Fibroblast of lung (primary cell): ENCODE data around the gene NOL4L. TPM values are rescaled to one million over a fixed set of nuclear protein-coding genes. Genes with fewer than 3 reads are reported as not detected.
A peak's percentile ranks its signal among the peaks of the same experiment; 100 is the strongest.
"Not testable (repeated sequence)": the region's sequence is repeated elsewhere in the genome, so short reads cannot be mapped to it uniquely, and the experiment has no call there.

ENCODE experiments used
- DNase-seq, 2 donors: peaks; one replicate each; pipeline versions ENCODE4 v3.0.0 to v3.0.0-alpha.2; 2010; ENCODE audit warnings: low read depth in 2 of 2
- H2AFZ ChIP-seq: 2 replicates; pipeline ENCODE4 v1.5.1; 2012; ENCODE audit warnings: low read length, control low read depth, inconsistent platforms
- H3K27ac ChIP-seq: 2 replicates; pipeline ENCODE4 v1.5.1; 2011; ENCODE audit warnings: low read length, control low read depth; ENCODE audit not compliant: insufficient read depth
- H3K27me3 ChIP-seq: 2 replicates; pipeline ENCODE4 v1.5.1; 2011; ENCODE audit warnings: mild to moderate bottlenecking, low read length; ENCODE audit not compliant: control insufficient read depth, insufficient read depth
- H3K36me3 ChIP-seq: 2 replicates; pipeline ENCODE4 v1.5.1; 2011; ENCODE audit warnings: low read length; ENCODE audit not compliant: control insufficient read depth, insufficient read depth
- H3K4me1 ChIP-seq: 2 replicates; pipeline ENCODE4 v1.5.1; 2011; ENCODE audit warnings: low read length; ENCODE audit not compliant: control insufficient read depth, insufficient read depth; ENCODE audit errors: extremely low read depth
- H3K4me2 ChIP-seq: 2 replicates; pipeline ENCODE4 v1.5.1; 2011; ENCODE audit warnings: low read length, control low read depth; ENCODE audit not compliant: insufficient read depth; ENCODE audit errors: extremely low read depth
- H3K4me3 ChIP-seq, 4 experiments: fragments of 200-600 bp in 1 of 4; sonication (generic) in 1 of 4; replicated peaks in 1 of 4; 2 replicates each; pipeline ENCODE4 v1.5.1; 2011 to 2016; ENCODE audit warnings: low read length in 4 of 4, low read depth in 3 of 4, mild to moderate bottlenecking in 3 of 4, control low read depth in 2 of 4, inconsistent platforms in 1 of 4, mixed read lengths in 1 of 4; ENCODE audit not compliant: insufficient read depth in 1 of 4; ENCODE audit errors: control extremely low read depth in 1 of 4
- H3K79me2 ChIP-seq: 2 replicates; pipeline ENCODE4 v1.5.1; 2012; ENCODE audit warnings: mild to moderate bottlenecking, low read length, inconsistent platforms; ENCODE audit not compliant: control insufficient read depth, insufficient read depth
- H3K9ac ChIP-seq: 2 replicates; pipeline ENCODE4 v1.5.1; 2011; ENCODE audit warnings: mild to moderate bottlenecking, low read length, control low read depth; ENCODE audit not compliant: insufficient read depth
- H3K9me3 ChIP-seq: 2 replicates; pipeline ENCODE4 v1.5.1; 2012; ENCODE audit warnings: low read depth, low read length; ENCODE audit not compliant: control insufficient read depth, insufficient read depth
- H4K20me1 ChIP-seq: 2 replicates; pipeline ENCODE4 v1.5.1; 2011; ENCODE audit warnings: low read length; ENCODE audit not compliant: control insufficient read depth, insufficient read depth; ENCODE audit errors: extremely low read depth
- EZH2 ChIP-seq: IDR thresholded peaks from 2 replicates; pipeline ENCODE4 v1.5.1; 2012; ENCODE audit warnings: low read length, control low read depth, mild to moderate bottlenecking; ENCODE audit errors: missing control alignments
- polyA plus RNA-seq, 2 donors: library from polyadenylated mRNA; depleted of rRNA in 1 of 2; stranded (reverse) in 1 of 2; unstranded in 1 of 2; fragments of >200 nt; gene quantifications; 2 replicates each; pipeline ENCODE4 v1.2.1, GENCODE V29; 2011 to 2012; ENCODE audit warnings: missing spikeins in 1 of 2
- total RNA-seq: library from RNA; depleted of rRNA; stranded (reverse); fragments of >200 nt; gene quantifications from 2 replicates; pipeline ENCODE4 v1.2.1, GENCODE V29; 2014
- TF ChIP-seq, protein P1 (sequence below), 2 donors: IDR thresholded peaks in 1 of 2; conservative IDR thresholded peaks in 1 of 2; 1 replicate in 1 of 2; 2 replicates in 1 of 2; pipeline ENCODE4 v1.5.1; 2011 to 2012; ENCODE audit warnings: low read length in 2 of 2, control low read depth in 1 of 2, inconsistent platforms in 1 of 2, low read depth in 1 of 2, mild to moderate bottlenecking in 1 of 2

The NOL4L gene
- total and polyA plus RNA-seq, 2 donors (not counting 1 experiment from before 2014, with no cell fraction given): 3.2 to 4.0 TPM

GRCh38 chr20:32467506-32468312 is 117.4 kb downstream of the NOL4L start:
- no peak overlapping the region for H3K27ac ChIP-seq
- peaks cover 3% of the 10 kb centered on the region for H3K36me3 ChIP-seq
- H3K27me3 ChIP-seq: no peaks in the 10 kb centered on the region
- no peak overlapping the region for H3K9ac ChIP-seq
- H3K4me1 ChIP-seq: peaks cover 11% of the 10 kb centered on the region
- H3K9me3 ChIP-seq: no peaks in the 10 kb centered on the region
- no peaks in the 10 kb centered on the region for H3K79me2 ChIP-seq
- no peak overlapping the region for H2AFZ ChIP-seq
- no peak for DNase-seq
- no peak overlapping the region for H3K4me3 ChIP-seq
- no peak overlapping the region for H3K4me2 ChIP-seq
- H4K20me1 ChIP-seq: no peaks in the 10 kb centered on the region
- TF ChIP-seq EZH2: no peak
- TF ChIP-seq, protein P1, sequence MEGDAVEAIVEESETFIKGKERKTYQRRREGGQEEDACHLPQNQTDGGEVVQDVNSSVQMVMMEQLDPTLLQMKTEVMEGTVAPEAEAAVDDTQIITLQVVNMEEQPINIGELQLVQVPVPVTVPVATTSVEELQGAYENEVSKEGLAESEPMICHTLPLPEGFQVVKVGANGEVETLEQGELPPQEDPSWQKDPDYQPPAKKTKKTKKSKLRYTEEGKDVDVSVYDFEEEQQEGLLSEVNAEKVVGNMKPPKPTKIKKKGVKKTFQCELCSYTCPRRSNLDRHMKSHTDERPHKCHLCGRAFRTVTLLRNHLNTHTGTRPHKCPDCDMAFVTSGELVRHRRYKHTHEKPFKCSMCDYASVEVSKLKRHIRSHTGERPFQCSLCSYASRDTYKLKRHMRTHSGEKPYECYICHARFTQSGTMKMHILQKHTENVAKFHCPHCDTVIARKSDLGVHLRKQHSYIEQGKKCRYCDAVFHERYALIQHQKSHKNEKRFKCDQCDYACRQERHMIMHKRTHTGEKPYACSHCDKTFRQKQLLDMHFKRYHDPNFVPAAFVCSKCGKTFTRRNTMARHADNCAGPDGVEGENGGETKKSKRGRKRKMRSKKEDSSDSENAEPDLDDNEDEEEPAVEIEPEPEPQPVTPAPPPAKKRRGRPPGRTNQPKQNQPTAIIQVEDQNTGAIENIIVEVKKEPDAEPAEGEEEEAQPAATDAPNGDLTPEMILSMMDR (conservative IDR thresholded peaks at IDR 0.05 in 1 of 2, IDR thresholded peaks at IDR 0.05 in 1 of 2; ENCODE audit: low read depth in 1 of 2, low read length in 2 of 2): no peak

- H3K4me3 ChIP-seq: no peak overlapping the region
- no peak for TF ChIP-seq EZH2
- TF ChIP-seq, protein P1 (conservative IDR thresholded peaks at IDR 0.05 in 1 of 2, IDR thresholded peaks at IDR 0.05 in 1 of 2; ENCODE audit: low read depth in 1 of 2, low read length in 2 of 2): no peak
- H3K27me3 ChIP-seq: no peaks in the 10 kb centered on the region
- no peaks in the 10 kb centered on the region for H4K20me1 ChIP-seq
- H3K4me2 ChIP-seq: no peak overlapping the region
- no peak overlapping the region for H3K9ac ChIP-seq
- no peaks in the 10 kb centered on the region for H3K79me2 ChIP-seq
- no peak overlapping the region for H3K27ac ChIP-seq
- peaks cover 1% of the 10 kb centered on the region for H3K36me3 ChIP-seq
- H2AFZ ChIP-seq: no peak overlapping the region
- no peak for DNase-seq
- H3K4me1 ChIP-seq: peaks cover 11% of the 10 kb centered on the region
- H3K9me3 ChIP-seq: no peaks in the 10 kb centered on the region
These were observed 118.2 kb downstream of the NOL4L start for GRCh38 chr20:32466739-32467505.

DNA sequence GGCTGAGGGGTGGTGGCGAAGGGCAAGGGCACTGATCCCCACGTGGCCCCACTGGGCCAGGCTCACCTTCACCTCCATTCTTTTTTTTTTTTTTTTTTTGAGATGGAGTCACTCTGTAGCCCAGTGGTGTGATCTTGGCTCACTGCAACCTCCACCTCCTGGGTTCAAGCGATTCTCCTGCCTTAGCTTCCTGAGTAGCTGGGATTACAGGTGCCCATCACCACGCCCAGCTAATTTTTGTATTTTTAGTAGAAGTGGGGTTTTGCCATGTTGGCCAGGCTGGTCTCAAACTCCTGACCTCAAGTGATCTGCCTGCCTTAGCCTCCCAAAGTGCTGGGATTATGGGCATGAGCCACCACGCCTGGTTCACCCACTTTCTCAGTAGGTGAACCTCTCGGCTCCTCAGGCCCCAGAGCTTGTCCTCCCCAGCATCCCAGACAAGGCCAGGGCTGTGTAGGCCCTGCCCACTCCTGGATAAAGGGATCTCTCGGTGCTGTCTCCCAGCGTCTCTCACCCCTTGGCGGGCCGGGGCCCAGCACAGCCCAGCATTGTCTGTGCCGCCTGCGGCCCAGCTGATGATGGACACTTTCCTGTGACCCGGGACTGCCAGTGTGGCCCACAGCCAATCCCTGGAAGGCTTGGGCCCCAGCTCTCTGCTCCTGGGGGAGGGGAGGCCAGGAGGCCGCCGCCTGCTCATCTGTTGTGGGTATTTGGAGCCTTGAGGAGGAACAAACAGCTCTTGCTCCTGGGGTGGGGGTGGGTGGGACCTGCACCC is 119.0 kb downstream of the NOL4L start:
- peaks cover 11% of the 10 kb centered on the region for H3K4me1 ChIP-seq
- H3K36me3 ChIP-seq, H3K4me2 ChIP-seq, DNase-seq, H3K27me3 ChIP-seq, H3K4me3 ChIP-seq, H3K79me2 ChIP-seq, H3K9ac ChIP-seq, H4K20me1 ChIP-seq, H2AFZ ChIP-seq, H3K9me3 ChIP-seq: not testable (repeated sequence)
- H3K27ac ChIP-seq: peak overlapping the region; percentile 64
